OCI-LY1 (cell line): ENCODE results near the gene SPACA5.

Source experiments
- H2AFZ ChIP-seq: fragments of 200-600 bp; sonication (generic), shearing (Covaris generic); 2 replicates; pipeline ENCODE4 v1.6.0; 2014; ENCODE audit warnings: antibody characterized with exemption, mild to moderate bottlenecking, low read length
- H3F3A ChIP-seq: fragments of 200-600 bp; sonication (generic), shearing (Covaris generic); 2 replicates; pipeline ENCODE4 v1.6.0; 2014; ENCODE audit warnings: mild to moderate bottlenecking, antibody characterized with exemption, low read length, moderate library complexity; ENCODE audit not compliant: insufficient read depth
- H3K27ac ChIP-seq: fragments of 200-600 bp; sonication (generic); 2 replicates; pipeline ENCODE4 v1.5.1; 2014; ENCODE audit warnings: low read length, mixed run types, mild to moderate bottlenecking, low read depth; ENCODE audit not compliant: poor library complexity, severe bottlenecking
- H3K27me3 ChIP-seq: fragments of 200-600 bp; sonication (generic); 2 replicates; pipeline ENCODE4 v1.6.0; 2014; ENCODE audit warnings: antibody characterized with exemption, mild to moderate bottlenecking, low read length, moderate library complexity; ENCODE audit not compliant: insufficient read depth
- H3K36me3 ChIP-seq: fragments of 200-600 bp; sonication (generic); 2 replicates; pipeline ENCODE4 v1.6.1; 2014; ENCODE audit warnings: mild to moderate bottlenecking, antibody characterized with exemption, low read length, moderate library complexity, mixed read lengths; ENCODE audit not compliant: insufficient read depth
- H3K4me1 ChIP-seq: fragments of 200-600 bp; sonication (generic); 2 replicates; pipeline ENCODE4 v1.5.1; 2014; ENCODE audit warnings: mild to moderate bottlenecking, low read length, moderate library complexity; ENCODE audit not compliant: insufficient read depth, severe bottlenecking
- H3K4me2 ChIP-seq: fragments of 200-600 bp; sonication (generic), shearing (Covaris generic); 2 replicates; pipeline ENCODE4 v1.6.1; 2014; ENCODE audit warnings: low read length
- H3K4me3 ChIP-seq: fragments of 200-600 bp; sonication (generic); 2 replicates; pipeline ENCODE4 v1.5.1; 2014; ENCODE audit warnings: low read length, low read depth, mild to moderate bottlenecking, mixed read lengths; ENCODE audit not compliant: poor library complexity, severe bottlenecking
- H3K79me2 ChIP-seq: fragments of 200-600 bp; shearing (Covaris generic); 2 replicates; pipeline ENCODE4 v1.6.1; 2016; ENCODE audit warnings: mixed run types, low read length, mixed read lengths; ENCODE audit not compliant: insufficient read depth
- H3K9ac ChIP-seq: fragments of 200-600 bp; sonication (generic), shearing (Covaris generic); 2 replicates; pipeline ENCODE4 v1.6.1; 2014; ENCODE audit warnings: mild to moderate bottlenecking, low read length, mixed read lengths
- H3K9me2 ChIP-seq: fragments of 200-600 bp; sonication (generic), shearing (Covaris generic); 2 replicates; pipeline ENCODE4 v1.6.1; 2014; ENCODE audit warnings: low read depth, mild to moderate bottlenecking, low read length, mixed read lengths
- H3K9me3 ChIP-seq: fragments of 200-600 bp; shearing (Covaris generic); 2 replicates; pipeline ENCODE4 v1.6.1; 2014; ENCODE audit warnings: low read length, mixed read lengths
- H4K20me1 ChIP-seq: fragments of 200-600 bp; sonication (generic), shearing (Covaris generic); 2 replicates; pipeline ENCODE4 v1.6.0; 2016; ENCODE audit warnings: mild to moderate bottlenecking, low read length; ENCODE audit not compliant: insufficient read depth
- EZH2 ChIP-seq: fragments of 200-600 bp; sonication (generic), shearing (Covaris generic); IDR thresholded peaks from 2 replicates; pipeline ENCODE4 v1.8.0; 2017; ENCODE audit warnings: borderline replicate concordance, mixed run types, mild to moderate bottlenecking, antibody characterized with exemption, low read length, moderate library complexity, mixed read lengths
- TF ChIP-seq, protein P1 (sequence below): fragments of 200-600 bp; sonication (generic), shearing (Covaris generic); IDR thresholded peaks from 2 replicates; pipeline ENCODE4 v1.5.1; 2017; ENCODE audit warnings: mild to moderate bottlenecking, antibody characterized with exemption, low read length, moderate library complexity, mixed read lengths

SPACA5 gene

DNA sequence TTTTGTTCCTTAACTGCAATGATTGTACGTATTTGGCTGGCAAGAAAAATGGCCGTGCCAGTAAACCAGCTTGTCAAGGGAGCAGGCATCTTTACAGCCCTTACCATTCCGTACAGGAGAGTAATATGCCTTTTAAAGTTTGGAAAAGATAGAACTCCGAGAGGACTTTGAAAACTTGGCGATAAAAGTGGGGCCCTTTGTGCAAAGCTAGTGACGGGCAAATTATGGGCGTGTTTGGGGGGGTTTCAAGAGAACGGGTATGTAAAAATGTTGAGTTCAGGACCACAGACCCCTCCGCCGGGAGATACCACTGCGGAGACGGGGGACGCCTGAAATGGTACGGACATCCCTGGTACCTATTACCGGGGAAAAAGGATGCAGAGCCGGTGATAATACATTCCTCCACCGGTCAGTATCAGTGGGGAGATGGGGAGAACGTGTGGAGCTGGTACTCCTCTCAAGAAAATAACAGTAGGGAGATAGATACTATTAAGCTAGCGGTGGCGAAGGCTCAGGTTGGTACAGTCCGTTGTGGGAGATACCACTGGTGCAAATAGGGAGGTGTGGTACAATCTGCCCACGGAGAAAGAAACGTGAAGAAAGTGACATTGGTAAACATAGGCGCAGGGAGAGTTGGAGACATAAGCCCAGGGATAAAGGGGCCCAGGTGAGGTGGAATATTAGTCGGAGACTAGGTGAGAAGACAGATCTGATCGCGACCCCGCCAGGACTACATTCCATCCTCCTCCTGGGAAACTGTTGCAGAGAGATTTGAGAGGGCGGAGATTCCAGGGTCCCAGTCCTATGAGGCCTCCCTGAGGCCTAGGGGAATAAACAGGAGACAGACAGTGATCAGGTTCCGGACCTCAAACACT is 14.5 kb downstream of the SPACA5 start:
- Histone ChIP-seq H3K9ac (peak overlapping the region; percentile 81), H3F3A (no peaks in the 10 kb centered on the region), H3K79me2 (no peaks in the 10 kb centered on the region), H4K20me1 (no peaks in the 10 kb centered on the region), H3K27me3 (no peaks in the 10 kb centered on the region), H3K9me2 (no peaks in the 10 kb centered on the region), H3K4me2 (peak overlapping the region; percentile 63), H3K36me3 (no peaks in the 10 kb centered on the region), H3K9me3 (no peaks in the 10 kb centered on the region), H3K4me3 (peak overlapping the region; percentile 66), H2AFZ (peak overlapping the region; percentile 51), H3K27ac (peak overlapping the region; percentile 47), H3K4me1 (peaks cover 6% of the 10 kb centered on the region)
- no peak for TF ChIP-seq EZH2
- TF ChIP-seq, protein P1, sequence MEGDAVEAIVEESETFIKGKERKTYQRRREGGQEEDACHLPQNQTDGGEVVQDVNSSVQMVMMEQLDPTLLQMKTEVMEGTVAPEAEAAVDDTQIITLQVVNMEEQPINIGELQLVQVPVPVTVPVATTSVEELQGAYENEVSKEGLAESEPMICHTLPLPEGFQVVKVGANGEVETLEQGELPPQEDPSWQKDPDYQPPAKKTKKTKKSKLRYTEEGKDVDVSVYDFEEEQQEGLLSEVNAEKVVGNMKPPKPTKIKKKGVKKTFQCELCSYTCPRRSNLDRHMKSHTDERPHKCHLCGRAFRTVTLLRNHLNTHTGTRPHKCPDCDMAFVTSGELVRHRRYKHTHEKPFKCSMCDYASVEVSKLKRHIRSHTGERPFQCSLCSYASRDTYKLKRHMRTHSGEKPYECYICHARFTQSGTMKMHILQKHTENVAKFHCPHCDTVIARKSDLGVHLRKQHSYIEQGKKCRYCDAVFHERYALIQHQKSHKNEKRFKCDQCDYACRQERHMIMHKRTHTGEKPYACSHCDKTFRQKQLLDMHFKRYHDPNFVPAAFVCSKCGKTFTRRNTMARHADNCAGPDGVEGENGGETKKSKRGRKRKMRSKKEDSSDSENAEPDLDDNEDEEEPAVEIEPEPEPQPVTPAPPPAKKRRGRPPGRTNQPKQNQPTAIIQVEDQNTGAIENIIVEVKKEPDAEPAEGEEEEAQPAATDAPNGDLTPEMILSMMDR = no peak

DNA sequence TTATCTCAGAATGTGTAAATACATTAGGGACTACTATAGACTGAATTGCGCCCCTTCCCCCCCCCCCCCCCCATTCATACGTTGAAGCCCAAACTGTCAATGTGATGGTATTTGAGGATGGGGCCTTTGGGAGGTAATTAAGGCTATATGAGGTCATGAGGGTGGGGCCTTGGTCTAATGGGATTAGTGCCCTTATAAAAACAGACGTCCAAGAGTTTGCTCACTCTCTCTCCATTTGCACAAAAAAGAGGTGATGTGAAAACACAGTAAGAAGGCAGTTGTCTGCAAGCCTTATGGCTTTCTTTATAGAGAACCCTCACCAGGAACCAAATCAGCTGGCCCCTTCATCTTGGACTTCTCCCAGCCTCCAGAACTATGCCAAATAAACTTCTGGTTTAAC is 15.3 kb downstream of the SPACA5 start:
- Histone ChIP-seq H4K20me1 (no peaks in the 10 kb centered on the region), H3K9me2 (no peaks in the 10 kb centered on the region), H3K36me3 (no peaks in the 10 kb centered on the region), H3K79me2 (no peaks in the 10 kb centered on the region), H3K9me3 (no peaks in the 10 kb centered on the region), H3F3A (no peaks in the 10 kb centered on the region), H3K4me3 (no peak overlapping the region), H3K27me3 (no peaks in the 10 kb centered on the region), H2AFZ (no peak overlapping the region), H3K4me2 (peak overlapping the region; percentile 63; the same call in 1 of the 2 replicates), H3K27ac (no peak overlapping the region), H3K9ac (no peak overlapping the region), H3K4me1 (peaks cover 9% of the 10 kb centered on the region)
- TF ChIP-seq EZH2 = no peak
- TF ChIP-seq, protein P1 = no peak

DNA sequence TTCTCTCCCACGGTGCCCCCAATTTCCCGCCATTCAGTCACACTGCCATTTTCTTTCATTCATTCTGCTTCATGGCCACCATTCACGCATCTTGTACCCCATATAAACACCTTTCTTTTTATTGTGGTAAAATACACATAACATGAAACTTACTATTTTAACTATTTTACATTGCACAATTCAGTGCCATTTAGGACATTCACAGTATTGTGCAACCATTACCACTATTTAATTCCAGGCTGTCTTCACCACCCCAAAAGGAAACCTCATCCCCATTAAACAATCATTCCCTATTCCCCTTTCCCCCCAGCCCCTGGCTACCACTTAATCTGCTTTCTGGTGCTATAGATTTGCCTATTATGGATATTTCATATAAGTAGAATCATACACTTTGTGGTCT is 15.9 kb downstream of the SPACA5 start:
- Histone ChIP-seq H3K27me3 (no peaks in the 10 kb centered on the region), H3K79me2 (no peaks in the 10 kb centered on the region), H2AFZ (no peak overlapping the region), H3K4me1 (peaks cover 9% of the 10 kb centered on the region), H3K27ac (no peak overlapping the region), H3F3A (no peaks in the 10 kb centered on the region), H3K4me2 (no peak overlapping the region), H3K36me3 (no peaks in the 10 kb centered on the region), H3K9me2 (no peaks in the 10 kb centered on the region), H3K9ac (no peak overlapping the region), H3K4me3 (no peak overlapping the region), H4K20me1 (no peaks in the 10 kb centered on the region), H3K9me3 (no peaks in the 10 kb centered on the region)
- TF ChIP-seq EZH2 = no peak
- TF ChIP-seq, protein P1 = no peak
